Ovary (tissue), 9 donors: Measurements from ENCODE around the gene ZNF33A. TPM values are rescaled to one million over a fixed set of nuclear protein-coding genes. Genes with fewer than 3 reads are reported as not detected.
"Not testable (repeated sequence)": the region's sequence is repeated elsewhere in the genome, so short reads cannot be mapped to it uniquely, and the experiment has no call there.

Experiments used
- DNase-seq, 5 donors: peaks; one replicate each; pipeline ENCODE4 v3.0.0-alpha.2; 2019 to 2020
- H3K27ac ChIP-seq, 2 donors: fragments of 200-600 bp; one replicate each; pipeline versions ENCODE4 v1.5.1 to v1.8.0; 2019 to 2022
- H3K27me3 ChIP-seq: fragments of 200-600 bp; one replicate; pipeline ENCODE4 v1.8.0; 2022
- H3K36me3 ChIP-seq: fragments of 200-600 bp; sonication (generic); one replicate; pipeline ENCODE4 v1.5.1; 2019
- H3K4me1 ChIP-seq: one replicate; pipeline ENCODE4 v1.8.1; 2013; ENCODE audit warnings: mild to moderate bottlenecking, moderate library complexity; ENCODE audit not compliant: insufficient read depth
- H3K4me3 ChIP-seq: fragments of 200-600 bp; sonication (generic); one replicate; pipeline ENCODE4 v1.5.1; 2017
- H3K9me3 ChIP-seq, 2 donors: fragments of 200-600 bp in 1 of 2; sonication (generic) in 1 of 2; one replicate each; pipeline versions ENCODE4 v1.5.1 to v1.8.1; 2013 to 2019; ENCODE audit warnings: mild to moderate bottlenecking in 1 of 2, moderate library complexity in 1 of 2
- CTCF ChIP-seq, 3 donors: fragments of 450-650 bp in 2 of 3; fragments of 200-600 bp in 1 of 3; IDR thresholded peaks; one replicate each; pipeline versions ENCODE4 v1.5.1 to v1.8.0; 2016 to 2022; ENCODE audit warnings: antibody characterized with exemption in 3 of 3, mild to moderate bottlenecking in 1 of 3
- EP300 ChIP-seq: sonication (generic); formaldehyde crosslinking; IDR thresholded peaks from one replicate; pipeline ENCODE4 v1.6.1; 2017; ENCODE audit warnings: antibody characterized with exemption
- POLR2A ChIP-seq: fragments of 450-650 bp; IDR thresholded peaks from one replicate; pipeline ENCODE4 v1.6.1; 2017; ENCODE audit warnings: antibody characterized with exemption, mild to moderate bottlenecking, moderate library complexity
- WGBS, 3 donors: extraction: QIAGEN DNeasy Blood & Tissue Kit in 1 of 3; methylation state at CpG; one replicate each; pipeline versions ENCODE4 v1.1.5 to v1.1.7; 2013 to 2017; 5-methylcytosine and 5-hydroxymethylcytosine counted together
- intact Hi-C, 4 donors: fragments of 100-400 bp; cut with DNase I; formaldehyde crosslinking; loops; one replicate each; pipeline versions ENCODE4 v1.11.0 to v1.15.1; 2022 to 2023
- polyA plus RNA-seq, 2 donors: library from polyadenylated mRNA; stranded (reverse); fragments of 200-250 nt in 1 of 2; fragments of 350-450 nt in 1 of 2; fragmentation: Illumina TruSeq in 1 of 2; extraction: RNeasy Lipid Tissue Mini Kit (QIAGEN cat#74804) in 1 of 2; gene quantifications; one replicate each; pipeline ENCODE4 v1.2.3, GENCODE V29; 2013 to 2014
- total RNA-seq, 7 donors: library from RNA; depleted of rRNA in 2 of 7; stranded (reverse); fragments of >200 nt in 2 of 7; fragmentation: NEBNext Ultra II Directional in 3 of 7; extraction: Animal tissue kit (Norgen Biotek cat#: 25700) in 3 of 7; gene quantifications; one replicate each; pipeline versions ENCODE4 v1.1.0 to v1.2.4, GENCODE V29; 2016 to 2023
- donor health status: DM: no; HTN: no; CAD: no; lungs with moderate emphysema.
- donor health status: DM: no; HTN: no; CAD: no.
- donor health status: Bipolar disorder and iron deficiency.
- donor health status: DM: yes; HTN: yes; CAD: no.
- donor health status: DM: no; HTN: no; CAD: no.
- donor health status: DM: yes; HTN: yes; CAD: no.

ZNF33A gene
- total and polyA plus RNA-seq, 9 donors = 13.4 to 36.3 (median 28.0) TPM

- intact Hi-C loops = no loop called here
- H3K4me1 ChIP-seq = no peaks in the 10 kb centered on the region
- TF ChIP-seq EP300 (no peak), POLR2A (no peak), CTCF (IDR thresholded peaks at IDR 0.05) (no peak)
- H3K9me3 ChIP-seq = no peaks in the 10 kb centered on the region
- H3K27me3 ChIP-seq = no peaks in the 10 kb centered on the region
- no peak overlapping the region for H3K4me3 ChIP-seq
- no peaks in the 10 kb centered on the region for H3K36me3 ChIP-seq
- 90 to 97% (median 92%) methylated on average over 6 of the region's 6 CpGs for WGBS, 3 donors
- no peak for DNase-seq
- H3K27ac ChIP-seq = no peak overlapping the region
Measured at GRCh38 chr10:38003026-38003425, 7.4 kb upstream of the ZNF33A start.

- no peak for DNase-seq
- H3K9me3 ChIP-seq = no peaks in the 10 kb centered on the region
- H3K27ac ChIP-seq = no peak overlapping the region
- no peaks in the 10 kb centered on the region for H3K27me3 ChIP-seq
- no peaks in the 10 kb centered on the region for H3K36me3 ChIP-seq
- H3K4me1 ChIP-seq = no peaks in the 10 kb centered on the region
- intact Hi-C loops = no loop called here
- H3K4me3 ChIP-seq = no peak overlapping the region
- TF ChIP-seq EP300 (no peak), POLR2A (no peak), CTCF (IDR thresholded peaks at IDR 0.05) (no peak)
- WGBS, 3 donors = 90 to 100% (median 96%) methylated on average over 1 of the region's 1 CpG
Measured at GRCh38 chr10:38003588-38003987, 6.9 kb upstream of the ZNF33A start.

GRCh38 chr10:38007551-38007950 lies 2.9 kb upstream of the ZNF33A start:
- Histone ChIP-seq H3K9me3 (no peaks in the 10 kb centered on the region), H3K4me1 (no peaks in the 10 kb centered on the region), H3K27ac (no peak overlapping the region), H3K27me3 (no peaks in the 10 kb centered on the region), H3K36me3 (no peaks in the 10 kb centered on the region), H3K4me3 (no peak overlapping the region)
- TF ChIP-seq CTCF (IDR thresholded peaks at IDR 0.05) (no peak), POLR2A (no peak), EP300 (no peak)
- intact Hi-C loops = no loop called here
- DNase-seq = no peak

- intact Hi-C loops = no loop called here
- no peaks in the 10 kb centered on the region for H3K27me3 ChIP-seq
- no peak overlapping the region for H3K27ac ChIP-seq
- H3K4me1 ChIP-seq = no peaks in the 10 kb centered on the region
- H3K4me3 ChIP-seq = no peak overlapping the region
- 78 to 88% (median 84%) methylated on average over 3 of the region's 3 CpGs for WGBS, 3 donors
- H3K9me3 ChIP-seq = no peaks in the 10 kb centered on the region
- H3K36me3 ChIP-seq = no peaks in the 10 kb centered on the region
- no peak for TF ChIP-seq EP300
- TF ChIP-seq CTCF (IDR thresholded peaks at IDR 0.05) = no peak
- TF ChIP-seq POLR2A = no peak
- no peak for DNase-seq
Measured at GRCh38 chr10:38007991-38008390, 2.5 kb upstream of the ZNF33A start.

GRCh38 chr10:38016354-38016753 lies 5.9 kb downstream of the ZNF33A start:
- H3K27me3 ChIP-seq = no peaks in the 10 kb centered on the region
- H3K36me3 ChIP-seq = no peaks in the 10 kb centered on the region
- TF ChIP-seq EP300 = no peak
- TF ChIP-seq CTCF (IDR thresholded peaks at IDR 0.05) = no peak
- TF ChIP-seq POLR2A = no peak
- intact Hi-C loops = no loop called here
- H3K4me1 ChIP-seq = no peaks in the 10 kb centered on the region
- no peaks in the 10 kb centered on the region for H3K9me3 ChIP-seq
- 8 to 43% (median 23%) methylated on average over 1 of the region's 1 CpG for WGBS, 3 donors
- H3K4me3 ChIP-seq = no peak overlapping the region
- DNase-seq = no peak
- H3K27ac ChIP-seq = no peak overlapping the region

GRCh38 chr10:38019124-38019523 lies 8.6 kb downstream of the ZNF33A start:
- H3K4me3 ChIP-seq, H3K27ac ChIP-seq, H3K9me3 ChIP-seq, DNase-seq, H3K27me3 ChIP-seq, H3K4me1 ChIP-seq, intact Hi-C loops, H3K36me3 ChIP-seq: not testable (repeated sequence)
- 50 to 73% (median 66%) methylated on average over 4 of the region's 4 CpGs for WGBS, 3 donors
